CD4-positive, alpha-beta T cell treated with Interleukin-17A for 1 hour (primary cell): ENCODE results near the gene HS2ST1.
A peak's percentile ranks its signal among the peaks of the same experiment; 100 is the strongest.

ENCODE experiments used
- DNase-seq: peaks from one replicate; pipeline ENCODE4 v3.0.0-alpha.2; 2020

Gene HS2ST1

DNA sequence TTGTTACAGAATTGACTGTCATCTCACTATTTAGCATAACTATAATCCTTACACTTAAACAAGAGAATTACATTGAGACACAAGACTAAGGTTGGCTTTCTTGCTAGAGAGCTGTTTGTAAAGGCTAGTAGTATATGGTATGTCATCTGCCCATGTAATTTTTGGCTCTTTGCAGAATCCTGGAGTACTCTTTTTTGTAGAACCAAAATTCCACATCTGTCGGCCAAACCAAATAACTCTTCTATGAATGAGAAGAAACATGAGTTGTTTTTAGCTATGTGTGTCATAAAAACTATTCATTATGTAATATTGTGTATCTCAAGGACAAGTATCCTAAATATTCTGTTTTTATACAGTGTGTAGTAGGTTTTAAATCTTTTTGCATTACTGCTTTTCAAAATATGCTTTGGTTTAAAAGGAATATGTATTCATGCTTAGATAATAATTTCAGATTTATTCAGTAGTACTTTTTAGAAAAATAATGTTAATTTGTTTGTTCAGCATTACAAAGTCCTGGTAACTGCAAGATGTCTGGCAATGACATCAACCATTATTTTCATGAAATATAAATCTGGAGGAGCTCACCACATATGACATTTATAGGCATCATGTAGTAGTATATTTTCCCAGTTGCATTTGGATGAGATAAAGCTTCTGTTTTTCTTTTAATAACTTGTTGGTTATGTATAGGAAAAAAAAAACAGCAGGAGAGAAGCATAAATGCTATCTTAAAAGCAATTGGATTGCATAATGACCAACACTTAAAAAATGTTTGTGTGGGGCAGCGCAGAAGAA lies 159.8 kb downstream of the HS2ST1 start:
- no peak for DNase-seq

GRCh38 chr1:87077959-87078639 lies 163.7 kb downstream of the HS2ST1 start:
- no peak for DNase-seq

- peak; percentile 38 for DNase-seq
These were observed 169.9 kb downstream of the HS2ST1 start for GRCh38 chr1:87084244-87084836.

- no peak for DNase-seq
These were observed 171.7 kb downstream of the HS2ST1 start for GRCh38 chr1:87086120-87086519.

DNA sequence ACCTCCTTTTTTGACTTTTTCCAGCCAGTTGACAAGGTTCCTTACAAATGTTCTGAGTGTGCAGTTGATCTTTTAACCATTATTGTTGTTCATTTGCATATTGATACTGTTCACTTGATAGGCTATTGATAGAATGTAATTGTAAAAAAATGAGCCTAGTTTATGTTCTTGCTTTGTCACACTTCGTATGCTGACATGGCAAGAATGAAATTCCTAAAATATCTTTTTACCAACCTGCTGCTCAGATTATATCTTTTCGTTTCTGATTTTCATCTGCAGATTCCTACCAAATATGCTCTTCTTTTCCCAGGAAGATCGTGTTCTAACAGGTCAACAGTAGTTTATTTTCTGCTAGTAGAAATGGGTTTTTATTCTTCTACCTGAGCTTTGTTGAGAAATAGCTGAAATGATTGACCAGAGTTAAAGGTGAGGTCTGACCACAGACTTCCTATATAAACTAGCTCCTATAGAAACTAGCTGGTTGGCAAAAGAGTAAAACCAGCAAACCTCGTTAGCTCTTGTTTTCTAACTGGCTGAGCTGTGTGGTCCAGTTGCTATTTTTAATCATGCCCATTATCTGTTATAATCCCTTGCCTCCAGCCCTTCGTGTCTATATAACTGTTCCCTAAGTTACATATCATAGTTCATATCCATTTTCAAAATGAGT lies 174.8 kb downstream of the HS2ST1 start:
- DNase-seq: no peak

- DNase-seq: no peak
These were observed 175.4 kb downstream of the HS2ST1 start for GRCh38 chr1:87089823-87090222.

- DNase-seq: no peak
These were observed 177.0 kb downstream of the HS2ST1 start for GRCh38 chr1:87091425-87091824.

GRCh38 chr1:87092846-87093245 lies 178.4 kb downstream of the HS2ST1 start:
- DNase-seq: no peak

DNA sequence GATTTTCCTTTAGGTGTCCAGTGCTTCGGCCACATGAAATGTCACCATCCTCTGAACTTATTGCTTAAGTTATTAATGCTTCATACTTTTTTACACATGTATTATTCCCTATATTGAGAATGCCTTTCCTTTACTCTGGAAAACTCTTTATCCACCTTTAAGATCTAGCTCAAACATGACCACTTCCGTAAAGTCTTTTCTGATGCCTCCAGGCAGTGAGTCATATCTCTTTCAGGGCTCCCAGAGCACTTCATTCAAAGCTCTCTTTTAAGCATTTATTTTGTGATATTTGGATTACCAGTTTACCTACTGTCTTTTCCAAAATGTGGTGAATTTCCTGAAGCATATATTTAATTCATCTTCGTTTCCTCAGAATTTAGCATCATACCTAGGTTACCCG lies 178.9 kb downstream of the HS2ST1 start:
- no peak for DNase-seq

GRCh38 chr1:87094238-87094637 lies 179.8 kb downstream of the HS2ST1 start:
- DNase-seq: no peak

DNA sequence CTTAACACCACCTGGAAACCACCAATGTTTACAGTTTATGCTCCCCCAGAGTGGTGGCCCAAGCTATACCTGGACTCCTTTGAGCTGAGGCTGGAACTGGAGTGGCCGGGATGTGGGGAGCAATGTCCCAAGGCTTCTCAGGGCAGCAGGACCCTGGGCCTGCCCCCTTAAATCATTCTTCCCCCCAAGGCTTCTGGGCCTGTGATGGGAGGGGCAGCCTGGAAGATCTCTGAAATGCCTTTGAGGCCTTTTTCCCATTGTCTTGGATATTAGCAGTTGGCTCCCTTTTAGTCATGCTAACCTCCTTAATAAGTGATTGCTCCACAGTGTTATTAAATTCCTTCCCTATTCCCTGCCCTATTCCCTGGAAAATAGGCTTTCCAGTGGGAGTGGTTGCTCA lies 185.8 kb downstream of the HS2ST1 start:
- DNase-seq: no peak

GRCh38 chr1:87103074-87103473 lies 188.6 kb downstream of the HS2ST1 start:
- DNase-seq: no peak

DNA sequence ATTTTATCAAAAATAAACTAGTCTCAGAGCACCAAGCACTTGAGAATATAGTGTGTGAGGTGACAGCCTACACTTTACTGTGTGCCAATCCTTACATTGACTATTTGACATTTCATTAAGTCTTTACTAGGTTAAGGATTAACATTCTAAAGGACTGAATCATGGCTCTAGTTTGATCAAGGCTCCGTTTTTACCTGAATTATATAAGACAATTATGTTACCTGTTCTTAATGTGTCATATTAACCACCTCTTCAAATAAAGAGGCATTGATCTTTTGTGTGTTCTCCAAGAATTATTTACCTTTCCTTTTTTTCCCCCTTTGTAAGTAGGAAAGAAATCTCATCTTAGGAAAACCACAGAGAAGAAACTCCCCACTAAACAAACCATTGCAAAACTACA lies 189.7 kb downstream of the HS2ST1 start:
- no peak for DNase-seq

DNA sequence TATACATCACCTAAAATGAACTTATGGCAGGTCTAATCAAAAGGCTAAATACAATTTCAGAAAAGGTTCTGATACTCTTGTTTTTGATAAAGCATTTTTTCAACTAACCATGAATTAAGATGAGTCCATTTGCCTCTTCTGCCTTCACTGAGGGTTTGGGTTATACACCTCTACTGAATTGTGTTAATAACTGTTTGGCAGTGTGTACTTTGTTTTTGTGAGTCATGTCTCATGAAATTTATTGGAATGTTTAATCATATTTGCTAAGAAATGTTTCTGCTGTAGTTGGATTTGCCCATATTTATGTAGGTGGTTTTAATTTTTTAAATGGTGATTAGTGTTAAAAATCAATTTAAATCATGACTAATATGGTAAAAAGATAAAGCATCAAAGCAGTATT lies 190.5 kb downstream of the HS2ST1 start:
- DNase-seq: no peak

GRCh38 chr1:87106144-87106543 lies 191.7 kb downstream of the HS2ST1 start:
- no peak for DNase-seq

GRCh38 chr1:87106867-87107266 lies 192.4 kb downstream of the HS2ST1 start:
- no peak for DNase-seq

- DNase-seq: no peak
These were observed 193.8 kb downstream of the HS2ST1 start for GRCh38 chr1:87108228-87108627.

- DNase-seq: no peak
These were observed 194.5 kb downstream of the HS2ST1 start for GRCh38 chr1:87108814-87109411.

- DNase-seq: no peak
These were observed 197.4 kb downstream of the HS2ST1 start for GRCh38 chr1:87111659-87112371.

DNA sequence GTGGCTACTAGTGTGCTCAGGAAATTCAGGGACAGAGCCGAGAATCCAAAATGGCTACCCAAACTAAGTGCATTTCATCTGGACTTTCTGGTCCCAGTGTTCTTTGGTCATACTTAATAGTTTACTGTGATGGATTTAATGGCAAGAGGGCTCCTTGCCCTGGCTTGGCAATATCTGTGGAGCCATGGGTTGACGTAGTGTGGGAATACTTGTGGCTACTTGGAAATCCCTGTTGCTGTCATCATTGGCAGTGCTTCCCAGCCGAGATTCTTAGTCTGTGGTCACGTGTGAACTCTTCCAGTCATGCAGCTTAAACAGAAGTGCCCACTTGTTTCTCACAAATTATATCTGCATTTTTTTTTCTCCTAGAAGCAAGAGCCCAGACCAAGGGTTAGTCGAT lies 198.9 kb downstream of the HS2ST1 start:
- DNase-seq: no peak

- DNase-seq: no peak
These were observed 201.0 kb downstream of the HS2ST1 start for GRCh38 chr1:87115317-87115890.

GRCh38 chr1:87115891-87116290 lies 201.5 kb downstream of the HS2ST1 start:
- no peak for DNase-seq
